ENCODE results near the gene CACNA1A.

- TF ChIP-seq, protein P1, sequence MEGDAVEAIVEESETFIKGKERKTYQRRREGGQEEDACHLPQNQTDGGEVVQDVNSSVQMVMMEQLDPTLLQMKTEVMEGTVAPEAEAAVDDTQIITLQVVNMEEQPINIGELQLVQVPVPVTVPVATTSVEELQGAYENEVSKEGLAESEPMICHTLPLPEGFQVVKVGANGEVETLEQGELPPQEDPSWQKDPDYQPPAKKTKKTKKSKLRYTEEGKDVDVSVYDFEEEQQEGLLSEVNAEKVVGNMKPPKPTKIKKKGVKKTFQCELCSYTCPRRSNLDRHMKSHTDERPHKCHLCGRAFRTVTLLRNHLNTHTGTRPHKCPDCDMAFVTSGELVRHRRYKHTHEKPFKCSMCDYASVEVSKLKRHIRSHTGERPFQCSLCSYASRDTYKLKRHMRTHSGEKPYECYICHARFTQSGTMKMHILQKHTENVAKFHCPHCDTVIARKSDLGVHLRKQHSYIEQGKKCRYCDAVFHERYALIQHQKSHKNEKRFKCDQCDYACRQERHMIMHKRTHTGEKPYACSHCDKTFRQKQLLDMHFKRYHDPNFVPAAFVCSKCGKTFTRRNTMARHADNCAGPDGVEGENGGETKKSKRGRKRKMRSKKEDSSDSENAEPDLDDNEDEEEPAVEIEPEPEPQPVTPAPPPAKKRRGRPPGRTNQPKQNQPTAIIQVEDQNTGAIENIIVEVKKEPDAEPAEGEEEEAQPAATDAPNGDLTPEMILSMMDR (IDR thresholded peaks at IDR 0.05; ENCODE audit: insufficient read depth, low read length) = no peak
- no peak for TF ChIP-seq POLR2AphosphoS5 (IDR thresholded peaks at IDR 0.05; ENCODE audit: low read depth)
- TF ChIP-seq, protein P2, sequence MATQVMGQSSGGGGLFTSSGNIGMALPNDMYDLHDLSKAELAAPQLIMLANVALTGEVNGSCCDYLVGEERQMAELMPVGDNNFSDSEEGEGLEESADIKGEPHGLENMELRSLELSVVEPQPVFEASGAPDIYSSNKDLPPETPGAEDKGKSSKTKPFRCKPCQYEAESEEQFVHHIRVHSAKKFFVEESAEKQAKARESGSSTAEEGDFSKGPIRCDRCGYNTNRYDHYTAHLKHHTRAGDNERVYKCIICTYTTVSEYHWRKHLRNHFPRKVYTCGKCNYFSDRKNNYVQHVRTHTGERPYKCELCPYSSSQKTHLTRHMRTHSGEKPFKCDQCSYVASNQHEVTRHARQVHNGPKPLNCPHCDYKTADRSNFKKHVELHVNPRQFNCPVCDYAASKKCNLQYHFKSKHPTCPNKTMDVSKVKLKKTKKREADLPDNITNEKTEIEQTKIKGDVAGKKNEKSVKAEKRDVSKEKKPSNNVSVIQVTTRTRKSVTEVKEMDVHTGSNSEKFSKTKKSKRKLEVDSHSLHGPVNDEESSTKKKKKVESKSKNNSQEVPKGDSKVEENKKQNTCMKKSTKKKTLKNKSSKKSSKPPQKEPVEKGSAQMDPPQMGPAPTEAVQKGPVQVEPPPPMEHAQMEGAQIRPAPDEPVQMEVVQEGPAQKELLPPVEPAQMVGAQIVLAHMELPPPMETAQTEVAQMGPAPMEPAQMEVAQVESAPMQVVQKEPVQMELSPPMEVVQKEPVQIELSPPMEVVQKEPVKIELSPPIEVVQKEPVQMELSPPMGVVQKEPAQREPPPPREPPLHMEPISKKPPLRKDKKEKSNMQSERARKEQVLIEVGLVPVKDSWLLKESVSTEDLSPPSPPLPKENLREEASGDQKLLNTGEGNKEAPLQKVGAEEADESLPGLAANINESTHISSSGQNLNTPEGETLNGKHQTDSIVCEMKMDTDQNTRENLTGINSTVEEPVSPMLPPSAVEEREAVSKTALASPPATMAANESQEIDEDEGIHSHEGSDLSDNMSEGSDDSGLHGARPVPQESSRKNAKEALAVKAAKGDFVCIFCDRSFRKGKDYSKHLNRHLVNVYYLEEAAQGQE (IDR thresholded peaks at IDR 0.05; ENCODE audit: insufficient replicate concordance, low read depth) = no peak
- TF ChIP-seq GABPA (IDR thresholded peaks at IDR 0.05; ENCODE audit: low read depth) = no peak
- TF ChIP-seq SPI1 (IDR thresholded peaks at IDR 0.05; ENCODE audit: borderline replicate concordance, low read depth) = no peak
Observed at GRCh38 chr19:13356686-13357280, 149.5 kb downstream of the CACNA1A start.
